Stimulated activated CD4-positive, alpha-beta T cell treated with anti-CD3 and anti-CD28 coated beads, Interleukin-12 subunit alpha, Interleukin-12 subunit beta, amount 100 ng/mL, for 4 hours (primary cell): ENCODE measurements around the gene MARK4.
A peak's percentile ranks its signal among the peaks of the same experiment; 100 is the strongest.
"Not testable (repeated sequence)": the region's sequence is repeated elsewhere in the genome, so short reads cannot be mapped to it uniquely, and the experiment has no call there.

Experiments
- DNase-seq: peaks from one replicate; pipeline ENCODE4 v3.0.0-alpha.2; 2020

Gene MARK4

DNA sequence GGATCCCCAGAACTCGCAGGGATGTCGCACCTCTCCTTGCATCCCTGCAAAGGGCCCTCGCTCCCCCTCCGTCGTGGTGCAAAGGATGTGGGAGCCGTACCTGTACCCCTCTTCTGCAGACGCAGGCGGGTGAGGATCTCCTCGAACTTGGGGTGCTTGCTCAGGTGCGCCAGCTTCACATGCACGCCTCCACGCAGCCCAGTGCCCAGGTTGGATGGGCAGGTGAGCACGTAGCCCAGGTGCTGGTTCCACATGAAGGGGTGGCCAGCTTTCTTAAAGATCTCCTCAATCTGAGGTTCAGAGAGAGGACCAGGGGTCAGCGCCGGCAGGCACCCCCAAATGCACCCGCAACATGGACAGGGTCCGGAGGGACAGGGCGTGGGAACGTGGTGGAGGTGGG lies 56.3 kb downstream of the MARK4 start:
- DNase-seq = no peak

DNA sequence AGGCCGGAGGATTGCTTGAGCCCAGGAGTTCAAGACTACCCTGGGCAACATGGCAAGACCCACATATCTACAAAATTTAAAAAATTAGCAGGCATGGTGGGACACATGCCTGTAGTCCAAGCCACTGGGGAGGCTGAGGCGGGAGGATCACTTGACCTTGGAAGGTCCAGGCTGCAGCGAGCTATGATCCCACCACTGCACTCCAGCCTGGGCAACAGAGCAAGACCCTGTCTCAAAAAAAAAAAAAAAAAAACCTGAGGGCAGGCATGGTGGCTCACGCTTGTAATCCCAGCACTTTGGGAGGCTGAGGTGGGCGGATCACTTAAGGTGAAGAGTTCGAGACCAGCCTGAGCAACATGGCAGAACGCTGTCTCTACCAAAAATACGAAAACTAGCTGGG lies 58.3 kb downstream of the MARK4 start:
- DNase-seq = not testable (repeated sequence)

DNA sequence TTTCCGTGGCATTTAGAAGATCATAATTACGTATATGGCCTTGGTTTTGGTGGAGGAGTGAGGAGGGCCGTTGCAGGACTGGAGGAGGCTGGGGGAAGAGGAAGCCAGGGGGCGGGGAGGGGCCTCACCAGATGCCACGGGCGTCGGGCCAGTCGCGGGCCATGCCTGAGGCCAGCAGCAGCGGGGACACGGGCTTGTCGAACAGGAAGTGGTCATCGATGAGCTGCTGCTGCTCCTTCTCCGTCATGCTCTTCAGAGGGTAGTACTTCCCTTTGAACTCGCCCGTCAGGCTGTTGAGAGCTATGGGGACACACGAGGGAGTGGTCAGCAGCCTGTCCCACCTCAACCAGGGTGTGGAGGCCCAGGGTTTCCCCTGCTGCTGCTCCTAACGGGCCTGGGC lies 60.5 kb downstream of the MARK4 start:
- DNase-seq = no peak

DNA sequence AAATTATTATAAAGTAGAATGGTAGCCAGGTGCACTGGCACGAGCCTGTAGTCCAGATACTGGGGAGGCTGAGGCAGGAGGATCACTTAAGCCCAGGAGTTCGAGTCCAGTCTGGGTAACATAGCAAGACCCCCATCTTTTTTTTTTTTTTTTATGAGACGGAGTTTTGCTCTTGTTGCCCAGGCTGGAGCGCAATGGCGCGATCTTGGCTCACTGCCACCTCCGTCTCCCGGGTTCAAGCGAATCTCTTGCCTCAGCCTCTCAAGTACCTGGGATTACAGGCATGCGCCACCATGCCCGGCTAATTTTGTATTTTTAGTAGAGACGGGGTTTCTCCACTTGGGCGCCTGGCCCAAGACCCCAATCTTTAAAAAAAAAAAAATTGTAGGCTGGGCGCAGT lies 61.2 kb downstream of the MARK4 start:
- DNase-seq = not testable (repeated sequence)

DNA sequence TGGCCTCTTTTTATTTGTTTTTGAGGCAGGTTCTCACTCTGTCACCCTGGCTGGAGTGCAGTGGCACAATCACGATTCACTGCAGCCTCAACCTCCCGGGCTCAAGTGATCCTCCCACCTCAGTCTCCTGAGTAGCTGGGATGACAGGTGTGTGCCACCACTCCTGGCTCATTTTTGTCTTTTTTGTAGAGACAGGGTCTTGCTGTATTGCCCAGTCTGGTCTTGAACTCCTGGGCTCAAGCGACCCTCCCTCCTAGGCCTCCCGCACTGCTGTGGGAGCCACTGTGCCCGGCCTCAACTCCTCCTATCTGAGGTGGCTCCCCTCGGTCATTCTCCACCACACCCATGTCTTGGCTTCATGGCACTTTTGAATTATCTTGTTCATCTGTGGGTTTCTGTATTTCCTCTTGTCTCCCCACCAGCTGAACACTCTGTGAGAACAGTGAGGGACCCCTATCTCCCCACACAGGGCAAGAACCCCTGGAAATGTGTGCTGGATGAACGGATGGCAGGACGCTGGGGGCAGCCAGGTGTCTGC lies 63.7 kb downstream of the MARK4 start:
- no peak for DNase-seq

DNA sequence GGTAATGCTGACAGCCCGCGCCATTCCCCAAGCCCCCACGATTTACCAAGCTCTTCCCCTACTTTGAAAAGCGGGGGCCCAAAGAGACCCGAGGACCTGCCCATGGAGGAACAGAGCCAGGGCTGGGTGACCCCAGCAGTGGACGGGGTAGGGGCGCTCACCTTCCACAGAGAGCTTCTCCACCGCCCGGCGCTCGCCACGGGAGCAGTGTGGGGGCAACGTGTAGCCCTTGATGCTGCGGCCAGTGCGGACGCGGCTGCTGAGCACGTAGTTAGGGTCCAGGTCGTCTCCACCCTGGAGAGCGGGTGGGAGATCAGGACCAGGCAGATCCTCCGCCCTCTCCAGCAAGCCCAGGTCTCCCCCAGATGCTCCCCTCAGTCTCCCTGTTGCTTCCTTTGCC lies 64.2 kb downstream of the MARK4 start:
- DNase-seq = no peak

DNA sequence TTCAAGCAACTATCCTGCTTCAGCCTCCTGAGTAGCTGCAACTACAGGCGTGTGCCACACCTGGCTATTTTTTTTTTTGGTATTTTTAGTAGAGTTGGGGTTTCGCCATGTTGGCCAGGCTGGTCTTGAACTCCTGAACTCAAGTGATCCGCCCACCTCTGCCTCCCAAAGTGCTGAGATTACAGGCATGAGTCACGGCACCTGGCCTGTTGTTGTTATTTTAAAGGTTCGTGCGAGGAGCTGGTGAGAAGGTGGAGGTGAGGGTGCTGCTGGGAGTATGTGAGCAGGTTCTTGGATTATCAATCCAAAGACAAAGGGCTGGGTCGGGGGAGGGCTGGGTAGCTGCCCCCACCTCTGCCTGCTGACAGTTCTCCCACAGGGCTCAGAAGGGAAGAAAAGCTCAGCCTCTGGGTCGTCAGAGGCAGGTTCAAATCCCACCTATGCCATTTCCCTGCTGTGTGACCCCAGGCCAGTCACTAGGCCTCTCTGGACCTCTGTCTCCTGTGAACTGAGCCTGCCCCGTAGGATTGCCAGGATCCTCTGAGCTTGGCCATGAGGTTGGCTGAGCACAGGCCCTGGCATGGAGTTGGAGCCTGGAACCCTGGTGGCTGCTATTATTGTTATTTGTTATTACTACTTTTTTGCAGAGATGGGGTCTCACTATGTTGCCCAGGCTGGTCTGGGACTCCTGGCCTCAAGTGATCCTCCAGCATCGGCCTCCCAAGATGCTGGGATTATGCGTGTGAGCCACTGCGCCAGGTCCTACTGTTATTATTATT lies 70.1 kb downstream of the MARK4 start:
- no peak for DNase-seq

DNA sequence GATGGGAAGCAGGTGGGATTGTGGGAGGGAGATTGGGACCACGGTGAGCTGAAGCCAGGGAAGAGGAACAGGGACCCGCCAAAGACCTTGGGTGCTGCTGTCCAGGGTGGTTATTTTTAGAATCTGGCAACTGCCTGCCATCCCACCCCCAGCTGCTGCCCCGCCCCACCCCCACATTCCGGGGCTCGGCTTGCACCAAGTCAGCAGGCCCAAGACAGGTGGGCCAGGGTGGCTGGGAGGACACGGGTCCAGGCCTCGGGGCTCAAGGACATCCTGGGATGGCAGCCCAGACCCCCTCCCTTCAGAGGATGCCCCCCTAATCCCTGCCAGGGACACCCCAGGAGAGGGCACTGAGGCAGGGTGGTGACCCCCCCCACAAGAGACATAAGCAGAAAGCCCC lies 70.8 kb downstream of the MARK4 start:
- DNase-seq = no peak

DNA sequence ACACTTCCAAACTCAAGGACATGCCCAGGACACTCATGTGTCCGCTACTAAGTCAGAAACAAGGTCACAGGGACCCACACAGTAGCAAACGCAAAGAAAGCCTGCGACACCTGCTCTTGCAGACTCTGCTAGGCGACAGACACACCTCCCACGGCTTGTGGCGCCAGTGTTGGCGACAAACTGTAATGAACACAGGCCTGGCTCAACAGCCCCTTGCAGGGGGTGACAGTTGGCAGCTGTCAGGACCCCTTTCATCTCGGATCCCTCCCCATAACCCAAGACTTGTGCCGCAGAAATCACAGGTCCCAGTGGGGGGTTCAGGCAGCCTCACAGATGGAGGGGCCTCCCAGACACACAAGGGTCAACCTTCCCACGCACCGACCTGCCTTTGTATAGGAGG lies 71.2 kb downstream of the MARK4 start:
- no peak for DNase-seq

DNA sequence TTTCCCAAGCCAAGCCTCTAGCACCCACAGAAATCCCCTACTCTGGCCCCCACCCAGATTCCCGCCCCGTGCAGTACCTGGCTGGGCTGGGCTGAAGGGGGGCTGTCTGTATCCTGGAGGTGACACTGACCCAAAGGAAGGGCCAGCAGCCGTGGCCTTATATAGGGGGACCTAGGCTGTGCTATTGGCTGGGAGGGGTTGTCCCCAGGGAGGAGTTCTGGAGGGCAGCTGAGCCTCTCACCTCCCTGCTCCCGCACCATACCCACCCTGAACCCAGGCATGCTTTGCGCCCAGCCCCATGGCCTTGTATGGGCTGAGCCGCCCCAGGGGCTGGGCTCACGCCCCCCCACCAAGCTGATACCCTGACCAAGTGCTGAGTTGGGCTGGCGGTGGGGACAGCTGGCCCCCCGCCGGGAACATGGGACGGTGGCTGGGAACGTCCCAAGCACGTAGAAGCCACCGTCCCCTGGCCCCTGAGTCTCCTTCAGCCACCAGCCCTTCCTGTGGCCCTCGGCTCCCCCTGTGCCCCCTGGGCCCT lies 71.7 kb downstream of the MARK4 start, which contains the start of gene CKM:
TSS of gene CKM (minus strand) at position 132 of the 538 bp plus-strand sequence. CDS start 3,162 bp downstream, outside the sequence.
- no peak for DNase-seq

DNA sequence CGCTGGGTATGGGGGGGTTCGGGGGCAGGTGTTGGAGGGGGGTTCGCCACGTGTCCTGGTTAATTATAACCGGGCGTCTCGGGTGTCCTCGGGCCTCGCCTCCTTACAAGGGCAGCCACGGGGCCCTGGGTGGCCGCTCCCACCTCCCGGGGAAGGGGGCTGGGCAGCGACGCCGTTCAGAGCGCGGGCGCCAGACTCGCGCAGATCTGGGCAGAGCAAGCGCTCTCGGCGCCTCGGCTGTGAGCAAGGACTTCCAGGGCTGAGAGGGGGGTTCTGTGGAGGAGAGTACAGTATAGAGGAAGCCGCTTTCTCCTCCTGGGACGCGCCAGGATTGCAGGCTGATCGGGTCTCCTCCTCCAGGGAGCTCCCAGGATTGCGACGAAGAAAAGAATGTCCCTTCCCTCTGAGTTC lies 72.6 kb downstream of the MARK4 start:
- no peak for DNase-seq

DNA sequence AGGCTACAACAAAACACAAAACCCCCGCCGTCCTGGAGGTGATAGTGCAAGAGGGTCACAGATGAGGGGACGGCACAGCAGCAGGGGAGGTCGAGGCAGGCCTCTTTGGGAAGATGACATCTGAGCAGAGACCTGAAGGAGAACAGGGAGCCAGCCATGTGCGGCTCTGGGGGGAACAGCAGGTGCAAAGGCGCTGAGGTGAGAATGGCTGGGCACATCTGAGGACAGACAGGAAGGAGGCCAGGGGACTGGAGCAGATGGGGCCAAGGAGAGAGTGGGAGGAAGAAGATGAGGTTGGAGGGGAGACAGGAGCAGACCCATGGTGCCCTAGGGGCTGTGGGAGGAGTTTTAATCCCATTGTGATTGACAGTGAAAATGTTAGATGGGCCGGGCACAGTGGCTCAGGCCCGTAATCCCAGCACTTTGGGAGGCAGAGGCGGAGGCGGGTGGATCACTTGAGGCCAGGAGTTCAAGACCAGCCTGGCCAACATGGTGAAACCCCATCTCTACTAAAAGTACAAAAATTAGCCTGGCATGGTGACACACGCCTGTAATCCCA lies 73.4 kb downstream of the MARK4 start:
- DNase-seq = no peak

DNA sequence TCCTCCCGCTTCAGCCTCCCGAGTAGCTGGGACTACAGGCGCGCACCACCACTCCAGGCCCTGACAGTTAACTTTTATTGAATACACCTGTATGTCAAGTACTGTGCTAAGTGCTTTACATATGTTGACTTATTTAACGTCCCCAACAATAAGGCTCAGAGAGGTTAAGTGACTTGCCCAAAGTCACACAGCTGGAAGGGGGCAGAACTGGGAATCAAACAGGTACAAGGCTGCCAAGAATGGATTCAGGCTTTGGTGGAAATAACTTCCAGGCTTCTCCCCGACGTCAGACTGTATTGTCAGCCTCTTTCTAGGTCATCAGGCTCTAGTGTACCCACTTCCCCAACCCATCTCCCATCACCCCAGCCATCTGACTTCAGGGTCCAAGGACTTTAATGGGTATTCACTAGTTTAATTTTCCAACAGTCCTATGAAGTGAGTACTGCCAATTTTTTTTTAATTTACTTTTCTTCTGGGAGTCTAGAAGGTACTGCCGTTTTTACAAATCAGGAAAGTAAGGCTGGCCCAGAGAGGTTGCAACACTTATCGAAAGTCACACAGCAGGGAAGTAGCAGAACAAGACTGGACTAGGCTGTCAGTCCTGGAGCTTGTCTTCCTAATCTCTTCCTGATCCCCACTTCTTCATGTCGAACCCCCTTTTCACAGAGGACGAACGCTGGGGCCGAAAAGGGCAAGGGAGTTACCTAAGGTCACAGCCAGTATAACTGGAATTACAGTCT lies 76.5 kb downstream of the MARK4 start:
- no peak for DNase-seq

DNA sequence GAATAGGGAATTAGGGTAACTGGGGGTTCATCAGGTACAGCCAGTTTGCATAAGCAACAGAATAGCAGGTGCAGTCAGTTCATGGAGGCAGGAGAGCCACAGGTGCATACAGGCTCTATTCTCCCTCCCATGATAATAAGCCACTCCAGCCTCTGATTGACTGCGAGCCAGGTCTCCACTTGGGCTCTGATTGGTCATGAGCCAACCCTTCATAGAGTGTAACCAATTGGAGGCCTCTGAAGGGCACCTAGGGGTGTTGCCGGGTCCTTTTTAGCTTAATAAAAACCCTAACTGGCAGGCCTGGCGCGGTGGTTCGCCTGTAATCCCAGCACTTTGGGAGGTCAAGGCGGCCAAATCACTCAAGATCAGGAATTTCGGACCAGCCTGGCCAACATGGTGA lies 80.3 kb downstream of the MARK4 start:
- DNase-seq = no peak

DNA sequence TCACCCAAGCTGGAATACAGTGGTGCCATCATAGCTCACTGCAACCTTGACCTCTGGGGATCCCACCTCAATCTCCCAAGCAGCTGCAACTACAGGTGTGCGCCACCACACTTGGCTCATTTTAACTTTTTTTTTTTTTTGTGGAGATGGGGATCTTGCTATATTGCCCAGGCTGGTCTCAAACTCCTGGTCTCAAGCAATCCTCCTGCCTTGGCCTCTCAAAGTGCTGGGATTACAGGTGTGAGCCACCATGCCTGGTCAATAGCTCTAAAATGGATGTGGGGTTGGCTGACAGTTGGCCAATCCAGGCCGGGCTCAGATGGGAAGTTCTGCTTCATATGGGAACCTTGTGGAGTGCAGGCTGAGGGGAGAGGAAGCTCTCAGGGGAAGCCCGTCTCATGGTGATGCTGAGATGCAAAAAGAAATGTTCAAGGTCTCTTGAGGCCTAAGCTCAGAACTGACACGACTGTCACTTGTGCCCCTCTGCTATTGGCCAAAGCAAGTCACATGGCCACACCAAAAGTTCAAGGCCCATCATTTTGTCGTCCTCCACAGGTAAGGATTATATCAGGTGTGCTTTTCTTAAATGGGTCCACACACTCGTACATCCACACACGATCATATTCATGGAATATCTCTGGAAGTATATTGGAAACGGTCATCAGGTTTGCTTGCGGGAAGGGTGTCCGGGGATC lies 82.7 kb downstream of the MARK4 start:
- no peak for DNase-seq

DNA sequence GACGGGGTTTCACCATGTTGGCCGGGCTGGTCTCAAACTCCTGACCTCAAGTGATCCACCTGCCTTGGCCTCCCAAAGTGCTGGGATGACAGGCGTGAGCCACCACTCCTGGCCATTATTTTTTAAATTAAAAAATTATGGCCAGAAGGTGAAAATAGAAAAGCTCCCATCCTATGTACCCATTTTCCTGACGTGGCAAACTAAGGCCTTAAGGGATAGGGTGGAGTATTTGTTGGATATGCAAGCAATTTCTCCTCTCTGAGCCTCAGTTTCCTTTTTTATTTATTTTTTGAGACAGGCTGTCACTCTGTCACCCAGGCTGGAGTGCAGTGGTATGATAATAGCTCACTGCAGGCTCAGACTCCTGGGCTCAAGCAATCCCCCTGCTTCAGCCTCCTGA lies 83.8 kb downstream of the MARK4 start:
- not testable (repeated sequence) for DNase-seq

DNA sequence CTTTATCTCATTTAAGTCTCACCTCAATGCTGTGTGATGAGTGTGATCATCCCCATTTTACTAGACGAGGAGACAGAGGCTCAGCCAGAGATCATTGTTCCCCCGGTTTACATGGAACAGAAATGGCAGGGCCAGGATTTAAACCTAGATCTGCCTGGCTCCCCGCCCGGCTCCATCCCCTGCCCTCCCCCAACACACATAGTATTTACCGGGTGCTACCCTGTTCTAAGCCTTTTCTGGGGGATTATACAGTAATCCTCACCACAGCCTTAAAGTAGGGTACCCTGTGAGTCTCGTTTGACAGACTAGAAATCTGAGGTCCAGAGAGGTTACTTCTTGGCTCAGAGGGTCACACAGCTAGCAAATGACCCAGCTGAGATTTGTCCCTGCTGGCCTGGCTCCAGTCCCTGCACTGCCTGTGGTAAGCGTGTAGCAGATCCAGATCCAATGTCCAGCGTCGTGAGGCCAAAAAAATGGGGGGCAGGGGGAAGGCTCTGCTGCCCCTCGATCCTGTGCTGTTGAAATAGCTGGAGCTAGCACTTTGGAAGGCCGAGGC lies 85.7 kb downstream of the MARK4 start:
- no peak for DNase-seq

DNA sequence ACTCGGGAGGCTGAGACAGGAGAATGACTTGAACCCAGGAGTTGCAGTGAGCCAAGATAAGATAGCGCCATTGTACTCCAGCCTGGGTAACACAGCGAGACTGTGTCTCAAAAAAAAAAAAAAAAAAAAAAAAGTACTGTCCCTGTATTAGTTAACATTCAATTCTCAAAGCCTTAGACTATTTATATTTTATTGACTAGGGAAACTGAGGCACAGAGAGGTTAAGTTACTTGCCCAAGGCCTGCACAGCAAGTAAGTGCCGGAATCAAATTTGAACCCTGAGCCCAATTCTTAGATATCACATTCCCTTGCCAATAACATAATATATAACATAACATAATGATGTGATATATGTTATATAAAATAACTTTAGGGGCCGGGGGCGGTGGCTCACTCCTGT lies 88.6 kb downstream of the MARK4 start:
- DNase-seq = no peak

DNA sequence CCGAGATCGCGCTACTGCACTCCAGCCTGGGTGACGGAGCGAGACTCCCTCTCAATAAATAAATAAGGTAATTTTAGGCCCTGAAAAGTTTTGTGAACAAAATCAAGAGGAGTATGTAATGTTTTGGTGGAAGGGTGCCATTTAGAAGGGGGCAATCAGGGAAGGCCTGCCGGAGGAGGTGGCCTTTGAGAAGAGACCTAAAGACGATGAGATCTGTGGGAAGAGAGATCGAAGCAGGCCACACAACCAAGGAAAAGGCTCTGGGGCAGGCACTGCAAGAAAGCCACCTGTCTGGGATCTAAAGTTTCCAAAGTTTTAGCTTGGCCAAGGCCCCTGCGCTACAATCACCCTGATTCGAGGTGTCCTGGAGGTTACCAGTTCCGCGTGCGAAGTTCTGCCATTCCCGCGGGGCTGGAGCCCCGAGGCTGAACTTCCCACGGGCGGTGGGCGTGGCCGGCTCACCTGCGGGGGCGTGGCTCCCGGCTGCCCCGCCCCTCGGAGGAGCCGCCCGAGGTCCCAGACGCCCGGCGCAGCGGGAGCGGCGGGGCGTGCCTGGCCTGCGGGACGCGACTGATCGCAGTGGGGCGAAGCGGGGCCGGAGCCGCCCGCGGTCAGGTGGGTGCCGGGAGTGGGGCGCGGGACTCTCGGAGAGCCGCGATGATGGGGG lies 89.3 kb downstream of the MARK4 start, which contains the start of gene KLC3:
TSS of gene KLC3 (plus strand) at position 519 of the 667 bp plus-strand sequence. CDS start 4,792 bp downstream, outside the sequence.
- peak; percentile 24 for DNase-seq

DNA sequence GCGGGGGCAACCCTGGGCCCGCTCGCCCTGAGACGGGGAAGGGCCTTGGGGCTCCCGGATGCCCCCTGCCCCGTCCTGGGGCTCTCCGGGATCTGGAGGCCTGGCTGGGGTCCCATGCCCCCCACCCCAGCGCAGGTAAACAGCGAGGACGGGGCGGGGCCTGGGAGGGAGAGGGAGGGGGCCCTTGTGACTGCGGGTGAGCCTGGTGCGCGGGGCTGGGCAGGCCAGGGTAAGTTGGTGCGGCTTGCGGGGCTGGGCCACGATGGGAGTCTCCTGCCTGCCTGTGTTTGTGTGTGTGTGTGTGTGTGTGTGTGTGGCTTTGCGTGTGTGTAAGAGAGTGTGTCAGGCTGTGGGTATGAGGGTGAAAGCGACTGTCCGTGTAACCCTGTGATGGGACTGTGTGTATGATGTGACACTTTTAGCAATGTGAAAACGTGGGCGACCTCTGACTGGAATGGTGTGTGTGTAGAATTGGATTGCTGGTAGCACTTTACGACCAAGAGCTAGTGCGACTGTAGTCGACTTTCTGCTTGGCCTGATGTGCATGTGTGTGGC lies 89.9 kb downstream of the MARK4 start:
- no peak for DNase-seq

DNA sequence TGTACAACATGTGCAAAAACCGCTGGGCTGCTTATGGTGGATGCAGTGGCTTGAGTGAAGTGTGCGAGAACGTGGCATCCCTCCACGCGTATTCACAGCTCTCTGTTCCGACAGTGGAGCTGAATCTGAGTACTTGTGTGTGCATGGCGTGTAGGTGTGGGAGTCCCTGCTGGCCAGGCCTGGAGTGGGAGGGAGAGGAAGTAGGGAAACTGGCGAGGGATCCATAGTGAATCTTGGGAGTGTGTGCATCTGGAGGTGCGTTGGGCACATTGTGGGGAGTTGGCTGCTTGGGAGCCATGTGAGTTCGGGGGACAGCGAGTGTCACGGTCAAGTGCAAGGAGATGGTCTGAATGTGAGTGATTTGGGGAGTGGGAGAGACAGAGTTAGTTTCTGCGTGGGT lies 91.8 kb downstream of the MARK4 start:
- DNase-seq = no peak
